Choroid plexus epithelial cell (primary cell): Measurements from ENCODE around the gene TAF1B.

Source experiments
- DNase-seq: peaks from one replicate; pipeline ENCODE4 v3.0.0-alpha.2; 2010; ENCODE audit warnings: low read depth
- H3K4me3 ChIP-seq: 2 replicates; pipeline ENCODE4 v1.5.1; 2011; ENCODE audit warnings: low read depth, mild to moderate bottlenecking, control low read depth, low read length, moderate library complexity
- TF ChIP-seq, protein P1 (sequence below): conservative IDR thresholded peaks from 2 replicates; pipeline ENCODE4 v1.5.1; 2011; ENCODE audit warnings: low read depth, mild to moderate bottlenecking, control low read depth, inconsistent platforms, low read length, moderate library complexity

TAF1B gene

DNA sequence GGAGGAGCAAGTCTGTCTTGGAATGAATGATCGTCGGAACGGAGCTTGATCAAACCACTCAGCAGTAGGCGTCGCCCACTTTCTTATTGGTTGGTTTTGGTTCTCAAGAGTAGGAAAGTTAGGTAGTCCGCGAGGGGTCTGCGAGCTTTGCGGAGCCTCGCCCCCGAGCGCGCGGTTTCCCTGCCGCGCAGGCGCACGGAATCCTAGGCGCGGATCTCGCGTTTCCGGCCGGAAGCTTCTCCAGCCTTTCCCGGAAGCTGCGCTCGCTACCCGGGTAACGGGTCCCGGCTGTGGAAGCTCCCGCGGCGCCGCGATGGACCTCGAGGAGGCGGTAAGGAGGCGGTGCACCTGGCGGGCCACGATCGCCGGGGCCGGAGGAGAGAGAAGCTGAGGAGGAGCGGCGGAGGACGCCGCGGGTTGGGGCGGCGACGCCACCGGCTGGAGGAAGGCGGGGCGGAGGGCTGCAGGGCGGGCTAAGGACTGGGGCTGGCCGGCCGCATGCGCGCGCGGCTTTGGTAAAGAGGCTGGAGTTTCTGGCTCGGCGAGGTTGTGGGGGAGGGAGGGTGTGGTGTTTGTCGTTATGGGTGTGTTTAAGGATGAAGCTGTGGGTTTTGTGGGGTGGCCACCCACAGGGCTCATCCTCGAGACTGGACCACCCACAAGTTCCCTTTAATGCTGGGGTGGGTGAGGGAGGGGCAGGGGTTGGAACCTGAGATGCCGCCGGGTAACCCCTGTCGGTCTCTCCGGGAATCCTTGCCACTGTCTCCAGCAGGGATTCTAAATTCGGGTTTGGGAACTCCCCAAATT is at the start of gene TAF1B:
TAF1B (plus strand) TSS at position 246 of the 807 bp plus-strand sequence; CDS start at position 314, 68 bp downstream.
- peak within 1 kb of the TSS; percentile 81 for H3K4me3 ChIP-seq
- peak; percentile 94 for DNase-seq
- TF ChIP-seq, protein P1, sequence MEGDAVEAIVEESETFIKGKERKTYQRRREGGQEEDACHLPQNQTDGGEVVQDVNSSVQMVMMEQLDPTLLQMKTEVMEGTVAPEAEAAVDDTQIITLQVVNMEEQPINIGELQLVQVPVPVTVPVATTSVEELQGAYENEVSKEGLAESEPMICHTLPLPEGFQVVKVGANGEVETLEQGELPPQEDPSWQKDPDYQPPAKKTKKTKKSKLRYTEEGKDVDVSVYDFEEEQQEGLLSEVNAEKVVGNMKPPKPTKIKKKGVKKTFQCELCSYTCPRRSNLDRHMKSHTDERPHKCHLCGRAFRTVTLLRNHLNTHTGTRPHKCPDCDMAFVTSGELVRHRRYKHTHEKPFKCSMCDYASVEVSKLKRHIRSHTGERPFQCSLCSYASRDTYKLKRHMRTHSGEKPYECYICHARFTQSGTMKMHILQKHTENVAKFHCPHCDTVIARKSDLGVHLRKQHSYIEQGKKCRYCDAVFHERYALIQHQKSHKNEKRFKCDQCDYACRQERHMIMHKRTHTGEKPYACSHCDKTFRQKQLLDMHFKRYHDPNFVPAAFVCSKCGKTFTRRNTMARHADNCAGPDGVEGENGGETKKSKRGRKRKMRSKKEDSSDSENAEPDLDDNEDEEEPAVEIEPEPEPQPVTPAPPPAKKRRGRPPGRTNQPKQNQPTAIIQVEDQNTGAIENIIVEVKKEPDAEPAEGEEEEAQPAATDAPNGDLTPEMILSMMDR = peak; percentile 39

DNA sequence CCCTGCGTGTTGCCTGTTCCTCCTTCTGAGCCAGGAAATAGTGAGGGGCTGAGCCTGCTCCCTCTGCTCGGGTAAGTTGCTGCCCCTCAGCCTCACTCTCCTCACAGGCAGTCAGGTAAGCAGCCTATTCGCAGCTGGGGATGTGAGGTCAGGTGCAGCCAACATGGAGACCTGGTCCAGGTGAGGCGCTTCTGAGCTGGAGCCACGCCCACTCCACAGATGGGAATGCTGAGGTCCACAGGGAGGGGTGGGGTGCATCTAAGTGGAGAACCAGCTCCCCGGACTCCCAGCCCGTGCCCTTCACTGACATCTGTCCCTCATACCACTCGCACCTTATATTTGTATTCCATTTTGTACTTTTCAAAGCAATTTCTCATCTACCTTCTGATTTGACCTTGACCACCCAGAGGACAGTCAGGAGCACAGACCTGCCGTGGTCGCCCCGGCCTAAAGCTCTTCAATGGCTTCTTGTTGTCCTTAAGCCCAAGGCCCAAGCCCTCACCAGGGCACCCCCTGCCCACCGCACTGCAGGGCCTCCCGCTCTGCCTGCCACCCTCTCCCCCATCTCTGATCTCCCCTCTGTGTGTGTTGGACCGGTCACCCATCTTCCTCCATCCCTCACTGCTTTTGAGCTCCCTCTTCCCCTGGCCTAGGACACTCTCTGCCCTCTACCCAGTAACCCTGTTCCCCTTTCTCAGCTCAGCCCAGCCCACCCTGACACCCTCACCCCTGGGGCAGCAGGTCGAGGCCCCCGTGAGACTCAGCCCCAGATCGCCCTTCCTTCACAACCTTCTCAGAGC is 49.2 kb upstream of the TAF1B start:
- TF ChIP-seq, protein P1 = no peak
- DNase-seq = no peak
- no peak overlapping the region for H3K4me3 ChIP-seq

DNA sequence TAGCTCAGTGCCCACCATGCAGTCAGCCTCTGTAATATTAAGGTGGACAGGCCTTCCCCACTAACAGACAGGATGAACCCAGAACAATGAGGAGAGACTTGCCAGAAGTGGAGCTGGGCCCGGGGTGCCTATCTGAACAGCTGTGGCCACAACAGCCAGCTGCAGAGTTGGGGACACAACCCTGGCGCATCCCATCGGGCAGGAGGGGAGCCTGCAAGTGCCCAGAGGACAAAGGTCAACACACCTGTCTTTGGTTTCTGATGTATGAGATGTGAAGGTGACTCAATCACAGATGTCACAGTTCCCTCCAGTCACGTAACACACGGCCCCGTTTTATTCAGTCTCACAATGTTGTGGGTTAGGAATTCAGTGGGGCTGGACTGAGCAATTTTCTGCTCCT is 48.2 kb upstream of the TAF1B start:
- no peak for DNase-seq
- no peak overlapping the region for H3K4me3 ChIP-seq
- TF ChIP-seq, protein P1 = no peak

DNA sequence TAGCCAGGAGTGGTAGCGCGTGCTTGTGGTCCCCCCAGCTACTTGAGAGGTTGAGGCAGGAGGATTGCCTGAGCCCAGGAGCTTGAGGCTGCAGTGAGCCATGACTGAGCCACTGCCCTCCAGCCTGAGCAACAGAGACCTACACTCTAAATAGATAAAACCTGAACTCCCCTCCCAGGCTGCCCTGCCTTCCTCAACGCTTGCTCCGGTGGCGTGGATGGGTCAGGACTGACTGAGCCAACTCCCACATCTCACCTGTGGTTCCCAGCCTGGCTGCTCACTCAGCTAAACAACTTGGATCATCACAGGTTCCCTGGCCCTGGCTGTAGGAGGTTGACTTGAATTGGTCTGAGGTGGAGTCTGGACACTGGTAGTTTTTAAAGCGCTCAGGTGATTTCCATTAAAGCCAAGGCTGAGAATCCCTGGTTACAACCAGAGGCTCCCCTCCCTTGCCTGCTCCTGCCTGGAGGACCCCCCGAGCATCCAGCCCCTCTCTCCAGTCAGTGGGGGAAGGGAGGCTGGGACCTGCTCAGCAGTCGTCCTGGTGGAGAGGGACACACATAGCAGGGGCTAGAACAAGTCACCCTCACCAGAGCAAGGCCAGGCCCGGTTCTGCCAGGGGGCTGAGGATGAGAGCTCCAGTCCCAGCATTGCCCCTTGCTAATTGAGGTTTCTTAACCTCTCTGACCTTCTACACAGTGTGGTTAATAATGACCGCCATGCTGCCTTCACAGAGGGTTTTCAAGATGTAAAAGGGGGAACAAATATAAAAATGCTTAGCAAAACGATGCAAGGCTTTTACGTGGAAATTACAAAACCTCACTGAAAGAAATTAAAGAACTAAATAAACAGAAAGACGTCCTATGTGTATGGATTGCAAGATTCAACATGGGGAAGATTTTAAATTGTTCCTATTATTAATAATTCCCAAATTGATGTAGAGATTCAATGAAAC is 46.9 kb upstream of the TAF1B start:
- no peak for DNase-seq
- TF ChIP-seq, protein P1 = peak; percentile 16
- no peak overlapping the region for H3K4me3 ChIP-seq

DNA sequence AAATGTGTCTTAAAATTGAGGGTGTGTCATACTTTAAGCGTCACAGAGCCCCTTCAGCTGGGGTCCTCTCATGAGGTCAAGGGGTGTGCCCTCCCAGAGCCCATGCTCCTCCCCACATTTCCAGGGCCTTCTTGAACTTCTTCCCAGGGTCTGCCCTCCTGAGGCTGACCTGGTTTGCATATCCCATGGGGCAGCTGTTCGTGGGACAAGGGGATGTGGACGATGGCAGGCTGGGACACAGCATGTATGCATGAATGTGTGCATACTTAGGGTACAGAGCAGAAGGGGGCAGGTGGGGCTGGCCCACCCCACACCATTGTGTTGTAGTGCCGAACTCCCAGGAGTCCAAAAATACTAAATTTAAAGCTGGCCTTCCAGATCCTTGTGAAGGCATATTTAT is 46.2 kb upstream of the TAF1B start:
- no peak for DNase-seq
- TF ChIP-seq, protein P1 = no peak

DNA sequence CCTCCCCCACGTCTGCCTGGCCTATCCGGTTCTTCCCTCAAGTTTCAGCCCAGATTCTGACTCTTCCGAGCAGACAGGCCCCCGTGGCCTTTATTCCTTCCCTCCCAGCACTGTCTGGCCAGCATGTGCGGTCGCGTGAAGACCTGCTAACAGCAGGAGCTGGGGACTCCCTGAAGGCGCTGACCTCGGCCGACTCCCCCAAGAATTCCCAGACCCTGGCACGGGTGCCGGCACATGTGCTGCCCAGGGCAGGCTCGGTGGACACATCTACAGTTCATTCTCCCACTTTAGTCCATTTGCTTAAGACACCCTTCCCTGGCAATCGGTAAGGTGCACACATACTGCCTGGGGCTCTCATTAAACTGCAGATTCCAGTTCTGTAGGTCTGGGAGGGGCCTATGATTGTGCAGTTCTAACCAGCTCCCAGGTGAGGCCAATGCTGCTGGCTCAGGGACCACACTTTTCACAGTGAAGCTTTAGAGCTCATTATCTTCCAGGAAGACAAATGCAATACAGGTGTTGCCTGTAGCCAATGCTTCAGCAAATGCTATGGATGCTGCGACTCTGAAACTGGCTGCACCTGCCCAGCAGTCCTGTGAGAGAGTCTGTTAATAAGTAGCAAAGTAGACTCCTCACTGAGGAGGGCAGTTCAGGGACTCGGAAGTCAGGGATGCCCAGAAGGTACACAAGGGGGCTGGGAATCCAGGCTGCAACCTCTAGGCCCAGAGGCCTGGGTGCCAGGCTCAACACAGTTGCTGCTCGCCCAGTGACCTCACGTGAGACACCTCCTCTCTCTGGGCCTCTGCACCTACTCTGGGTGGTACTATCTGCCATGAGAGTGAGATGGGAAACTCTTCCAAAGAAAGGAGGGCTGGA is 45.4 kb upstream of the TAF1B start:
- TF ChIP-seq, protein P1 = no peak
- no peak overlapping the region for H3K4me3 ChIP-seq
- DNase-seq = no peak

More for the DNA sequence above, 46.2 kb upstream of the TAF1B start:
- H3K4me3 ChIP-seq = no peak overlapping the region
